ENCODE measurements around the gene SRGAP3. TPM values are rescaled to one million over a fixed set of nuclear protein-coding genes. Genes with fewer than 3 reads are reported as not detected.

Gene SRGAP3
- total RNA-seq: 8.2 and 14.1 TPM in 2 replicates

GRCh38 chr3:9249273-9250192, at the start of gene SRGAP3:
Gene SRGAP3 (minus strand): TSS chr3:9249646. CDS start chr3:9248951, 695 bp downstream.

GRCh38 chr3:8963137-8963853, 286.2 kb downstream of the SRGAP3 start, which contains the start of gene RAD18:
Gene RAD18 (minus strand): TSS chr3:8963472. CDS start chr3:8963385, 87 bp downstream.

Other genes starting within 250 kb of the SRGAP3 start
- gene THUMPD3, start 113.4 kb upstream of the SRGAP3 start, total RNA-seq: 26.7 and 31.0 TPM in 2 replicates
- 41.3 and 42.8 TPM in 2 replicates for gene SETD5, start 148.0 kb upstream of the SRGAP3 start, total RNA-seq

Measured in hair follicular keratinocyte (primary cell).